Stimulated activated naive CD8-positive, alpha-beta T cell treated with anti-CD3 and anti-CD28 coated beads, Interleukin-15, Interleukin-2, amounts not matched to agents 100 U/mL and 50 U/mL, for 24 hours (primary cell): ENCODE results near the gene SPDYE2B.
"Not testable (repeated sequence)": the region's sequence is repeated elsewhere in the genome, so short reads cannot be mapped to it uniquely, and the experiment has no call there.

Source experiments
- ATAC-seq: fragments of 150-1000 bp; cut with Tn5 transposase; one replicate; pipeline ENCODE4 v1.10.0; 2021
- DNase-seq: peaks from one replicate; pipeline ENCODE4 v3.0.0; 2021

The SPDYE2B gene

GRCh38 chr7:102642691-102643090 lies 7.4 kb upstream of the SPDYE2B start, which contains the start of gene UPK3BL1:
Gene UPK3BL1, minus strand, starts transcription at chr7:102642791. Its CDS starts 50 bp downstream, at chr7:102642741.
- ATAC-seq, DNase-seq: not testable (repeated sequence)

DNA sequence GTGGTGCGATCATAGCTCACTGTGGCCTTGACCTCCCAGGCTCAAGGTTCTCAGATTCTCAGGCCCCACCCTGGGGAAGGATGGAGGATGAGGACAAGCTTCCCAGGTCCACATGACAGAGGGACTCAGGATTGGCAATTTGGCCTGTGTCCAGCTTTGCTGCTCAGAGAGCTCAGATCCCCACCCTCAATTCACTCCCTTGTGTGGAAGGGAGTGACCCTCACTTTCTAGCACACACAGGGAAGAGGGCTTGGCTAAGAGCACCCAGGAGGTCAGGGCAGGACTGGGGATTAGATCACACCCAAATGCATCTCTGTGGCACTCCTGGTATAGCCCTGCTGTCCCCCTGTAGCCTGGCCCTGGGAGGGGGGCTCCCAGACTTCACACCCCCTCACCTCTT lies 6.7 kb upstream of the SPDYE2B start:
- not testable (repeated sequence) for ATAC-seq, DNase-seq

DNA sequence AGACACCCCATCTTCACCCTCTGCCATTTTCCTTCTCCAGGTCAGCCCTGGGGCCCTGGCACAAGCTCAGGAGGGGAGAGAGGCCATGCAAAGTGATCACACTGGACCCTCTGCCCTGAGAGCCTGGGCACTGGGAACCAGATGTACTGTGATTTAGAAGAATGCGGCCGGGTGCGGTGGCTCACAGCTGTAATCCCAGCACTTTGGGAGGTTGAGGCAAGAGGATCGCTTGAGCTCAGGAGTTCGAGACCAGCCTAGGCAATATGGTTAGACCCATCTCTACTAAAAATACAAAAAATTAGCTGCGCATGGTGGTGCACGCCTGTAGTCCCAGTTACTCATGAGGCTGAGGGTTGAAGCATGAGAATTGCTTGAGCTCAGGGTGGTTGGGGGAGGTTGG lies 2.3 kb upstream of the SPDYE2B start:
- not testable (repeated sequence) for DNase-seq, ATAC-seq

- ATAC-seq, DNase-seq: not testable (repeated sequence)
Measured at GRCh38 chr7:102664765-102665164, 14.6 kb downstream of the SPDYE2B start.

- DNase-seq, ATAC-seq: not testable (repeated sequence)
Measured at GRCh38 chr7:102666850-102667249, 16.7 kb downstream of the SPDYE2B start.

DNA sequence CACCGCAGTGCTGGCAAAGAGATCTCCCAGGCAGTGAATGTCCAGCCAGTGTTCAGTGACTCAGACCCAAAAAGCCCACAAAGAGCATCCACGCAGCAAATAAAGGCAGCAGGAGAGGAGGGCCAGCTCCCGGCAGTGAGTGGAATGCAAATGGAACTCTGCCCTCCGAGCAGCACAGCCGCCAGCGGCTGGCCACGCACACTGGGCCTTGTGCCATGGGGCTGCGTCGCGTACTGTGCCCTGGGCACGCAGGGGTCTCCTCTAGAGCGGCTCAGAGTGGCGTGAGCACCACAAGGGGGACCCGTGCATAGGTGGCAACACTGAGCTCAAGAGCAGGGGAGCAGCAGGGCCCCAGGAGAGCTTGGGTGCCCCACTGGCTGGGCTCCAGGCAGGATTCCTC lies 17.4 kb downstream of the SPDYE2B start:
- ATAC-seq: not testable (repeated sequence)

GRCh38 chr7:102671166-102671955 lies 21.2 kb downstream of the SPDYE2B start, which contains the start of gene POLR2J2:
Gene POLR2J2, minus strand, starts transcription at chr7:102671663. Its CDS starts 62 bp downstream, at chr7:102671601.
- peak; percentile 60 for ATAC-seq
- not testable (repeated sequence) for DNase-seq

More for the DNA sequence above, 17.4 kb downstream of the SPDYE2B start:
- not testable (repeated sequence) for DNase-seq

DNA sequence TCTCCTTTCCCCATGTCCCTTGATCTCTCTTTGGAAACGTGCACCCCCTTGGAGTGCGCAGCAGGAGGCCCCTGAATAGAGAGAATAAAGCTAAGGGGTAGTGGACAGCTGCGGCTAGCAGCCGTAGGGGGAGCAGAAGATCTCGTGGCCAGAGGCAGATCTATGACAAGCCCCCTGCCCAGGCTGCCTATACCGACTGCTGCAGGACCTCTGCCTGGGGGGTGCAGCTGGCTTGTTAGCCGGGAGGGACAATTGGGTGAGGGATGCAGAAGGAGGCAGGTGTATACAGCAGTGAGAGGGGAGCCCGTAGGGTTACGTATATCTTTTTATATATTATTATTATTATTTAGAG lies 21.8 kb downstream of the SPDYE2B start:
- DNase-seq: not testable (repeated sequence)
- ATAC-seq: peak; percentile 26

- not testable (repeated sequence) for DNase-seq
- ATAC-seq: peak; percentile 28
Measured at GRCh38 chr7:102673447-102674067, 23.4 kb downstream of the SPDYE2B start.

GRCh38 chr7:102675545-102675944 lies 25.4 kb downstream of the SPDYE2B start:
- peak; percentile 37 for ATAC-seq
- DNase-seq: not testable (repeated sequence)

DNA sequence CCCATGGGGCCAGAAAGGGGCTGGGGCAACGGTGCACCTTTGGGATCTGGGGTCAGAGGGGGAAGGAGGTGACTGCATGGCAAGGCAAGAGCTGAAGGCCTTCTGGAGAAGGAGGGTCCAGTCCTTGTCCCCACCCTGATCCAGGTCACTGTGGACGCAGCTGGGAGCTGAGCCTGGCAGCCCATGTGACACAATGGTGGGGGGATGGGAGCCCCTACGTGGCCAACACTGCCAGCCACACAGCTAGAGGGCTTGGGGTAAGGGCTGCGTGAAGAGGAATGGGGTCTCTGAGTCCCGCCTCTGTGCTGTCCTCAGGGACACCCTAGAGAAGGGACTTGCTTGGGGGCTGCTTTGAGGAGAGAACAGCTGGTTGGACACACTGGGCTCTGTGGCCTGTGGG lies 30.7 kb downstream of the SPDYE2B start:
- not testable (repeated sequence) for DNase-seq, ATAC-seq

DNA sequence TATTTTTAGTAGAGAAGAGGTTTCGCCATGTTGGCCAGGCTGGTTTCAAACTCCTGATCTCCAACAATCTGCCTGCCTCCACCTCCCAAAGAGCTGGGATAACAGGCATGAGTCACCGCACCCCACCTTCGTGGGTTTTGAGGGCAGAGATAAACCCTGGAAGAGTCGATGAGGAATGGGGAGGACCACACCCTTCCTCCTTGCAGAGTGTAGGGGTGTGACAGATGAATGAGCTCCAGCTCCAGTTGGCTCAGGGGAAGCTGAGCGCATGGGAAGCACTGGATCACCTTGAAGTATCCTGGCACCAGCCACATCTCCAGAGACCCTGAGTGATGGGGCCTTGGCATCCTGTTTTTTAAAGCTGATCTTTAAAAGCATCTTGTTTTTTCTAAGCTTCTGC lies 32.4 kb downstream of the SPDYE2B start:
- DNase-seq, ATAC-seq: not testable (repeated sequence)

DNA sequence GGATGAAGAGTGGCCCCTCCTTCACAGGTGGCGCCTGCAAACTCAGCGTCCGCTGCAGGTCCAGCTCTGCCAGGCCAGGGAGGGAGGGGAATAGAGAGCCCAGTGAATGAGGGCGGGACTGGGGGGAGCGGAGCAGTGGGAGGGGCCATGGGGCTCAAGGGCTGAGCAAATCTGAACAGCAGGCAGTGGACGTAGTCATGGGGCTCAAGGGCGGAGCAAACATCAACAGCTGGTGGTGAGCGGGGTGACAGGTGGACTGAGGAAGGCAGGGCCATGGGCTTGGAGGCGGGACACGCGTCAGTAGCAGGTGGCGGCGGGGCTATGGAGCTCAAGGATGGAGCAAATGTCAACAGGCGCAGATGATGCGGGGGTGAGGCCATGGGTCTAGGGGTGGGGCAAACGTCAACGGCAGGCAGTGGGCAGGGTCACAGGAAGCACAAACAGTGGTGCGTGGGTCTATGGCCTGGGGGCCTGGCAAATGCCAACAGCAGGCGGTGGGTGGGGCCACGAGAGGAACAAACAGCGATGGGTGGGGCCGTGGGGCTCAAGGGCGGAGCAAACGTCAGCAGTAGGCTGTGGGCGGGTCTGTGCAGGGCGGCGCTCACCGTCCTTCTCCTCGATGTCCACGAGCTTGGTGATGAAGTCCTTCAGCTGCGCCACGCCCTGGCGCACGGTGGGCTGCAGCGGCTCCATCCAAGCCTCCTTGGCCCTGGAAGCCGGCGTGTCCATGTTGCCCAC lies 38.3 kb downstream of the SPDYE2B start:
- ATAC-seq: peak; percentile 88
- not testable (repeated sequence) for DNase-seq

DNA sequence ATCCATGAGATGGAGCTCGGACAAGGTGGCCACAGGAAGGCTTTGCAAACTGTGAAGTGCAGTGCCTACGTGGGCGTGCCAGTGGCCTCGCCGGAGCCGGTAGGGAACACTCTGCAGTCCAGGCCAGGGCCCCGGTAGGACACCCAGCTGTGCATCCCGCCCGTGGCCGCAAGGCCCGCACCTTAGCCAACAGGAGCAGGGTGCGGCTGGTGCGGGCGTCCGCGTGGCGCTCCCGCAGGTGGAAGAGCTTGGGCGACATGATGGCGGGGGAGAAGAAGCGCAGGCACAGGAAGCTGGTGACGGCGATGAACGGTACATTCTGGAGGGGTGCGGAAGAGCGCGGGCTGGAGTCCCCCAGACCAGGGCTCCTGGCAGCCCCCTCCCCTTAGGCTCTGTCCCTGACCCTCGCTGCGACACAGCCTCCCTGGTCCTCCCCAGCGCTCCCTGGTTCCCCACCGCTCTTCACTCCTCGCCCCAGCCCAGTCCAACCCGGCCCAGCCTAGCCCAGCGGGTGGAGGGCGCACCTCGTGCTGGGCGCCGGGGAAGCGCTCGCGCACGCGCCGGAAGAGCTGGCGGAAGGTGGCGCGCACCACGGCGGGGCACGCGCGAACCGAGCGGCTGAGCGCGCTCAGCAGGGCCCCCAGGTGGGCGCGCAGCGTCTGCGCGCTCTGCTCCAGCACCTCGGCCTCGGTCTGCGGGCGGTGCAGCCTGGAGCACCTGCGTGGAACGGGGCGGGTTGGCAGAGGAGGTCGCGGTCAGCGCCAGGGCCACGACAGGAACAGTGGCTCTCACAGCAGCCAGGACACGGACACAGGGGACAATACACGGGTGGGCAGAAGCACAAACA lies 39.5 kb downstream of the SPDYE2B start:
- ATAC-seq: peak; percentile 77

DNA sequence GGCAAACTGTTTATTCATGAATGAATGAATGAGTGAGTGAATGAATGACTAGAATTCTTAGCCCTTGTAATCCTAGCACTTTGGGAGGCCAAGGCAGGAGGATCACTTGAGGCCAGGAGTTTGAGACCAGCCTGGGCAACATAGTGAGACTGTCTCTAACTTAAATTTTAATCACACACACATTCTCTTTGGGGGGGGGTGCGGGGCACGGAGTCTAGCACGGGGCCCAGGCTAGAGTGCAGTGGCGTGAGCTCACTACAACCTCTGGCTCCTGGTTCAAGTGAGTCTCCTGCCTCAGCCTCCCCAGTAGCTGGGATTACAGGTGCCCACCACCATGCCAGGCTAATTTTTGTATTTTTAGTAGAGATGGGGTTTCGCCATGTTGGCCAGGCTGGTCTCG lies 40.5 kb downstream of the SPDYE2B start:
- ATAC-seq, DNase-seq: not testable (repeated sequence)

More for the DNA sequence above, 39.5 kb downstream of the SPDYE2B start:
- DNase-seq: not testable (repeated sequence)

DNA sequence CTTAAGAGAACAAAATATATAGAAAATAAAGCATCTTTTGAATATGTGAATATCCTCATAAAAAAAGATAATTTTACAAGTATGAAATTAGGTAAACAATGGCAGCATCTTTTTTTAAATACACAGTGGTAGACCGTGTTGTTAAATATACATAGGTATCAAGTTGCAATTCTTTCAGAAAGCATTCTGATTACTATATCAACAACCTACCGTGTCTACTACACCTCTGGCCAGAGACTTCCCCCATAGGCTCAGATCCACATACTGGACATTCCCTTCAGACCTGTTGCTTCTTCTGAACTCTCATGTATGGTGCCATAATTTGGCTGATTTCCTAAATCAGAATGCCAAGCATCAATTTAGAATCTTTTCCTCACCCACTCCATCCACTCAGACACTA lies 43.9 kb downstream of the SPDYE2B start:
- not testable (repeated sequence) for DNase-seq, ATAC-seq

- not testable (repeated sequence) for ATAC-seq, DNase-seq
Measured at GRCh38 chr7:102695033-102695552, 45.0 kb downstream of the SPDYE2B start.

- not testable (repeated sequence) for DNase-seq, ATAC-seq
Measured at GRCh38 chr7:102696009-102696408, 45.9 kb downstream of the SPDYE2B start.

DNA sequence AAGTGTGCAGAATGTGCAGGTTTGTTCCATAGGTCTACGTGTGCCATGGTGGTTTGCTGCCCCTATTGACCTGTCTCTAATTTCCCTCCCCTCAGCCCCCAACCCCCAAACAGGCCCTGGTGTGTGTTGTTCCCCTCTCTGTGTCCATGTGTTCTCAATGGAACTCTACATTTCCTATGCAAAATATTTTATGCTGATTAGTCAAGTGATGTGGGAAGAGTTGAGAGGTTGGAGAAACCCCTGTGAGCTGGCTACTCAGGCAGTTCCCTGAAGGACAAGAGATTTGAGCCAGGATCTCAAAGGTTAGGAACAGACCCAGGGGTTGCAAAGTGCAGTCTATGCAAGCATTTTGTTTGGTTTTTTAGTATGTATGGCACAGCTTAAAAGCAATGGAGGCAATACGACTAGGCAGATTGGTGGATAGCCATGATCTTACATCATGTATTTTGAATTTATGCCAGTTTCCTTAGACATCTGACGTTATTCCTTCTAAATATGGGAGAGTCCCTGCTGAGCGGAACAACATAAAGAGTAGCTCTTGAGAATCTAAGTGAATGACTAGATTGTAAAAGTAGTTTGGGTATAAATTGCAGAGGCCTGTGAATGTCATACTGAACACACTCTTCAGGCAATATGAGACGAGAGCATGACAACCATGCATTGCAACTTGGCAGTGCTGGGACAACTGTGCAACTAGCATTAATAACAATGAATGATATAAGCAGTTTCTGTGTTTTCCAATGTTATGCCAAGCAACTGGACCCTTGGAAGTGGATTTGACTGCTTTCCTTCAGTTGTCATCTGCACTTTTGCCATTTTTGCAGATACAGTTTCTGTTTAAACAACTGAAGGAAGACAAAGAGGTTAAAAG lies 47.8 kb downstream of the SPDYE2B start:
- DNase-seq, ATAC-seq: not testable (repeated sequence)
